ENCODE data around the gene LPCAT2.
"Not testable (repeated sequence)": the region's sequence is repeated elsewhere in the genome, so short reads cannot be mapped to it uniquely, and the experiment has no call there.

The LPCAT2 gene

GRCh38 chr16:55605754-55606336, 97.0 kb downstream of the LPCAT2 start:
- no peak for DNase-seq (ENCODE audit: low read depth in 3 of 3)

GRCh38 chr16:55613613-55614335, 104.9 kb downstream of the LPCAT2 start:
- no peak for DNase-seq (ENCODE audit: low read depth in 3 of 3)

DNA sequence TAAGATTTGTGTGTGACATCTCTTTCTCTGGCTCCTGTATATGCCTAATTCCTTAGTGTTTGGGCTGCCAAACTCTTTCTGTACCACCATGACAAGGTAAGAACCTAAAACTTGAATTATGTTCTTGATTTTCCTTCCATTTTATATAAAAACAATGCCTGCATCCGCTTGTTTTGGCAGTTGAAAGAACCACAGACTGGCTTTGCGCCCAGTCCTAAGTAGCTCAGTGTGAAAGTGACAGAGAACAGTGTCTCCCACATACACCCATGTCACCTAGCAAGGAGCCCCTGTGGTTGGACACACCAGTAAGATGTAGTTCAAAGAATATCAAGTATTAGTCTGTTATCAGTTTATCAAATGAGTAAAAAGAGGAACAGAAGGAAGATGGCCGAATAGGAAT, 106.2 kb downstream of the LPCAT2 start:
- DNase-seq (ENCODE audit: low read depth in 3 of 3): no peak

- DNase-seq (ENCODE audit: low read depth in 3 of 3): not testable (repeated sequence)
These were observed 106.8 kb downstream of the LPCAT2 start for GRCh38 chr16:55615670-55616069.

- no peak for DNase-seq (ENCODE audit: low read depth in 3 of 3)
These were observed 112.9 kb downstream of the LPCAT2 start for GRCh38 chr16:55621771-55622170.

DNA sequence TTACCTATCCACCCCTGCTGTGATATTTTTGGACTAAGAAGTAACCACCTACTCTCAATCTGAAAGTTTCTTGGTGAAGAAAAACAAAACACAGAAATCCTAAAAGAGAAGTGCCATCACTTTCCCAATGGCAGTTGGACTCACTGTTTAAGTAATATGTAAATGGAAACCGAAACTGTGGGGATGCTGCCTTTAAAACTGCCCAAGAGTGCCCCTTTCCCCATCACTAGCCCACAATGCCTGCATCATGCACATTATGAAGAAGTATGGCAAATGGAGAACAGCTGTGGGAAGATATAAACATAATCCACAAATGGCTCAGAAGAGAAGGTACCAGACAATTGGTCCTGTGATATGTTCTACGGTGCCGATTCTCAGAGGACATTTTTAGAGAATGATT, 113.4 kb downstream of the LPCAT2 start:
- no peak for DNase-seq (ENCODE audit: low read depth in 3 of 3)

DNA sequence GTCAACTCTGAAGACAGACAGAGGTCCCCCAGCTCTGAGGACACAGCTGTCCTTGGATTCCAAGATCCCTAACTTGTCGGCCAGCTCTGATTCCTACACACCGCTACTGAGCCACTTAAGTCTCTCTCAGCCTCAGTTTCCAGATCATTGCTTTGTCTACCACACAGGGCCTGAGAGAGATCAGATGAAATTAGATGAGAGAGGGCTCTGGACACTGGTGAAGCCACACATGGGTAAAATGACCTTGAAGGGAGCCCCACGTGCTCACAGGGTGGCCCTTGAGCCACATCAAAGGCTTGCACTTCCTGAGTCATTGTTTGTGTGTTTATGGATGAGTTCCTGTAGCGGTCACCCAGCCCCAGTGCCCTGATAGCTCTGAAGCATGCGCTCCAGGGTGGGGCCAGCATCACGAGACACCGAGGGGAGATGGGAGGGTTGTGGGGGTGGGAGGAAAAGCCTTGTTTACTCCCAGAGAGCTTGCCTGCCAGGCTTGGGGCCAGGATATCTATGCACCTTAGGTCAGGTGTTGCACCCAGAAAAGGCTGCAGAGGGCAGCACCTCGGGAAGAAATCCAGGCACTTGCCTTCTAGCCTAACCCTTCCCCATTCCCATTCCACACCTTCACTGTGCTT, 114.2 kb downstream of the LPCAT2 start:
- no peak for DNase-seq (ENCODE audit: low read depth in 3 of 3)

- DNase-seq (ENCODE audit: low read depth in 3 of 3): no peak
These were observed 114.8 kb downstream of the LPCAT2 start for GRCh38 chr16:55623640-55624039.

DNA sequence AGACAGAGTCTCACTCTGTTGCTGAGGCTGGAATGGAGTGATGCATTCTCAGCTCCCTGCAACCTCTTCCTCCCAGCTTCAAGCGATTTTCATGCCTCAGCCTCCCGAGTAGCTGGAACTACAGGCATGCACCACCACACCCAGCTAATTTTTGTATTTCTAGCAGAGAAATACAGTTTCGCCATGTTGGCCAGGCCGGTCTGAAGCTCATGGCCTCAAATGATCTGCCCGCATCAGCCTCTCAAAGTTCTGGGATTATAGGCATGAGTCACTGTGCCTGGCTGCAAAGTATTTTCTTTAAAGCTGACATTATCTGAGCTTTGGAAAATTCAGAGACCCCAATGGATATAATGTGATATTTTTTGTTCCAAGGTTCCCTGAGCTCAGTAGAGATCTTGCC, 115.8 kb downstream of the LPCAT2 start:
- DNase-seq (ENCODE audit: low read depth in 3 of 3): no peak

- no peak for DNase-seq (ENCODE audit: low read depth in 3 of 3)
These were observed 117.0 kb downstream of the LPCAT2 start for GRCh38 chr16:55625843-55626242.

- DNase-seq (ENCODE audit: low read depth in 3 of 3): no peak
These were observed 119.6 kb downstream of the LPCAT2 start for GRCh38 chr16:55628306-55628968.

DNA sequence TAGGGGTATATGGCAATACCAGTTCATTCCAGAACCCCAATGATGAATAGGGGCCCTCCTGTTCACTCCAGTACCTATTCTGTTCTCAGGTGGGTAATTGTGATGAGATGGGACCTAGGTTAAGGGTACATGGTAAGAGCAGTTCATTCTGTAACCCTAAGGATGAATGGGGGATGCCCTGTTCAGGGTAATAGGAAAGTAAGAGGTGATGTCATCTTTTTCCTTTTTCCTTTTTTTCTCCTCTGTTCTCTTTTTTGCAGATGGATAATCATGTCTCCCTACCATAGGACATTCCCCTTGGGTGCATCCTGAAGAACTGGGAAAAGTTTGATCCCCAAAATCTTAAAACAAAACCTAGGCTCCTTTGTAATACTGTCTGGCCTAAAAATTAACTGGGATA, 121.9 kb downstream of the LPCAT2 start:
- no peak for DNase-seq (ENCODE audit: low read depth in 3 of 3)

GRCh38 chr16:55632259-55632658, 123.4 kb downstream of the LPCAT2 start:
- no peak for DNase-seq (ENCODE audit: low read depth in 3 of 3)

DNA sequence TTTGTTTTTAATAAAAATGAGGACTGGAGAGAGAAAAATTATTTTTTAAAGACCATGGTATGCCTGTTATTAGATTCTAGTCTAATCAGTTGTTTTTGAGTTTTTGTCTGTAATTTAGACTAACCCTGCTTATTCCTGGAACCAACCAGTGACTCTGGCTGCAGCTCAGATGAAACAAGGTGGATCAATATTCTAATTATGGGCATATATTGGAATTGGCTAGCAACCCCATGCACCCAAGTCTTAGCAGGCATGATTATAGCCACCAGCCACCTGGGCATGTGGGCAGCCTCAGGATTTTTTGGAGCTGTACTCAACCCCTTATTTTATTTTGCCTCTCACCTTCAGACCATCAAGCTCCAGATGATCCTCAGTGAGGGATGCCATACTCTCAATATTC, 125.3 kb downstream of the LPCAT2 start:
- no peak for DNase-seq (ENCODE audit: low read depth in 3 of 3)
